Activated B cell treated with CpG ODN at 0.5 μM for 24 hours (primary cell): Measurements from ENCODE around the gene DEFB114. TPM values are rescaled to one million over a fixed set of nuclear protein-coding genes. Genes with fewer than 3 reads are reported as not detected.

Experiments used
- ATAC-seq: fragments of 200-7000 bp; cut with Tn5 transposase; one replicate; pipeline ENCODE4 v1.10.0; 2021; ENCODE audit warnings: low read depth, mild to moderate bottlenecking, moderate library complexity
- CTCF ChIA-PET: fragments of 350-600 bp; sonication (Branson Sonifier 250); formaldehyde crosslinking; loops from one replicate; lab custom pipeline; 2021; ENCODE audit warnings: antibody characterized with exemption; lab: Charles Lee
- POLR2A ChIA-PET: fragments of 350-600 bp; sonication (Branson Sonifier 250); formaldehyde crosslinking; loops from one replicate; lab custom pipeline; 2021; ENCODE audit warnings: antibody characterized with exemption; lab: Charles Lee
- DNase-seq: peaks from one replicate; pipeline ENCODE4 v3.0.0; 2022
- H3K27ac Mint-ChIP-seq: one replicate; pipeline ENCODE4 v1.8.0; 2020; ENCODE audit warnings: mixed read lengths
- H3K27me3 Mint-ChIP-seq: one replicate; pipeline ENCODE4 v1.8.0; 2021; ENCODE audit warnings: mixed read lengths
- H3K36me3 Mint-ChIP-seq: one replicate; pipeline ENCODE4 v1.8.0; 2021; ENCODE audit warnings: low read depth, mixed read lengths
- H3K4me1 Mint-ChIP-seq: one replicate; pipeline ENCODE4 v1.8.0; 2021; ENCODE audit warnings: mixed read lengths
- H3K4me3 Mint-ChIP-seq: one replicate; pipeline ENCODE4 v1.8.0; 2020; ENCODE audit warnings: mild to moderate bottlenecking, mixed read lengths
- H3K9me3 Mint-ChIP-seq: one replicate; pipeline ENCODE4 v1.8.0; 2020; ENCODE audit warnings: mixed read lengths
- CTCF ChIP-seq: fragments of 200-600 bp; IDR thresholded peaks from one replicate; pipeline ENCODE4 v1.8.0; 2022; ENCODE audit warnings: antibody characterized with exemption, mild to moderate bottlenecking
- intact Hi-C: fragments of 100-400 bp; cut with micrococcal nuclease; formaldehyde crosslinking; loops from one replicate; pipeline ENCODE4 v1.15.1; 2024
- total RNA-seq: library from RNA; stranded (reverse); gene quantifications from 2 replicates; pipeline ENCODE4 v1.2.3, GENCODE V29; 2022

Gene DEFB114
- total RNA-seq, 1 donor from 2014 or later: not detected

- no peak for TF ChIP-seq CTCF
- no peak for ATAC-seq
- Mint-ChIP-seq H3K27me3 (no peaks in the 10 kb centered on the region), H3K27ac (no peak overlapping the region), H3K36me3 (no peaks in the 10 kb centered on the region), H3K9me3 (no peaks in the 10 kb centered on the region), H3K4me1 (no peaks in the 10 kb centered on the region), H3K4me3 (no peak overlapping the region)
- intact Hi-C loops: no loop called here
- no peak for DNase-seq
- ChIA-PET POLR2A (no interaction called here), CTCF (no interaction called here)
Measured at GRCh38 chr6:49987749-49988148, 23.8 kb upstream of the DEFB114 start.

- H3K27me3 Mint-ChIP-seq: no peaks in the 10 kb centered on the region
Measured at GRCh38 chr6:49986551-49986950, 22.6 kb upstream of the DEFB114 start.

GRCh38 chr6:49982046-49982445, 18.1 kb upstream of the DEFB114 start:
- H3K4me1 Mint-ChIP-seq: no peaks in the 10 kb centered on the region
- H3K9me3 Mint-ChIP-seq: no peaks in the 10 kb centered on the region
- ChIA-PET CTCF (no interaction called here), POLR2A (no interaction called here)
- no peak for TF ChIP-seq CTCF
- ATAC-seq (no peak), DNase-seq (no peak)
- intact Hi-C loops: no loop called here
- H3K27ac Mint-ChIP-seq: no peak overlapping the region
- H3K4me3 Mint-ChIP-seq: no peak overlapping the region
- no peaks in the 10 kb centered on the region for H3K27me3 Mint-ChIP-seq
- no peaks in the 10 kb centered on the region for H3K36me3 Mint-ChIP-seq

More at GRCh38 chr6:49986551-49986950, 22.6 kb upstream of the DEFB114 start:
- ATAC-seq (no peak), DNase-seq (no peak)
- ChIA-PET CTCF (no interaction called here), POLR2A (no interaction called here)
- Mint-ChIP-seq H3K4me1 (no peaks in the 10 kb centered on the region), H3K36me3 (no peaks in the 10 kb centered on the region), H3K4me3 (no peak overlapping the region), H3K27ac (no peak overlapping the region), H3K9me3 (no peaks in the 10 kb centered on the region)
- intact Hi-C loops: no loop called here
- no peak for TF ChIP-seq CTCF

GRCh38 chr6:49980898-49981297, 16.9 kb upstream of the DEFB114 start:
- no peaks in the 10 kb centered on the region for H3K4me1 Mint-ChIP-seq
- ChIA-PET POLR2A (no interaction called here), CTCF (no interaction called here)
- H3K27me3 Mint-ChIP-seq: no peaks in the 10 kb centered on the region
- no peaks in the 10 kb centered on the region for H3K36me3 Mint-ChIP-seq
- H3K4me3 Mint-ChIP-seq: no peak overlapping the region
- no peak for TF ChIP-seq CTCF
- ATAC-seq (no peak), DNase-seq (no peak)
- H3K9me3 Mint-ChIP-seq: no peaks in the 10 kb centered on the region
- intact Hi-C loops: loop anchor here (1.0 kb wide), 1 partner anchor 10 kb away; no protein-coding TSS in a partner anchor
- no peak overlapping the region for H3K27ac Mint-ChIP-seq

- CTCF ChIA-PET: no interaction called here
- Mint-ChIP-seq H3K4me3 (no peak overlapping the region), H3K27ac (no peak overlapping the region), H3K27me3 (no peaks in the 10 kb centered on the region), H3K9me3 (no peaks in the 10 kb centered on the region), H3K36me3 (no peaks in the 10 kb centered on the region), H3K4me1 (no peaks in the 10 kb centered on the region)
- DNase-seq (no peak), ATAC-seq (no peak)
- TF ChIP-seq CTCF: no peak
- intact Hi-C loops: no loop called here
- POLR2A ChIA-PET: no interaction called here
Measured at GRCh38 chr6:49979584-49979983, 15.6 kb upstream of the DEFB114 start.
